ENCODE measurements around the gene RNF17.
A peak's percentile ranks its signal among the peaks of the same experiment; 100 is the strongest.

RNF17 gene

GRCh38 chr13:24893863-24894262 lies 129.9 kb downstream of the RNF17 start:
- no peaks in the 10 kb centered on the region for H3K27me3 Mint-ChIP-seq
- peaks cover 14% of the 10 kb centered on the region for H3K36me3 Mint-ChIP-seq
- H3K4me1 Mint-ChIP-seq: no peaks in the 10 kb centered on the region
- no peaks in the 10 kb centered on the region for H3K9me3 Mint-ChIP-seq
- no peak overlapping the region for H3K27ac Mint-ChIP-seq
- no peak overlapping the region for H3K4me3 Mint-ChIP-seq

GRCh38 chr13:24894277-24894971 lies 130.5 kb downstream of the RNF17 start:
- H3K4me3 Mint-ChIP-seq: no peak overlapping the region
- H3K9me3 Mint-ChIP-seq: no peaks in the 10 kb centered on the region
- peaks cover 14% of the 10 kb centered on the region for H3K36me3 Mint-ChIP-seq
- H3K4me1 Mint-ChIP-seq: no peaks in the 10 kb centered on the region
- H3K27ac Mint-ChIP-seq: no peak overlapping the region
- H3K27me3 Mint-ChIP-seq: no peaks in the 10 kb centered on the region

- H3K4me3 Mint-ChIP-seq: no peak overlapping the region
Observed at GRCh38 chr13:24894972-24895300, 131.0 kb downstream of the RNF17 start.

GRCh38 chr13:24896061-24896460 lies 132.1 kb downstream of the RNF17 start:
- H3K9me3 Mint-ChIP-seq: no peaks in the 10 kb centered on the region
- H3K4me1 Mint-ChIP-seq: no peaks in the 10 kb centered on the region
- no peak overlapping the region for H3K27ac Mint-ChIP-seq
- H3K27me3 Mint-ChIP-seq: no peaks in the 10 kb centered on the region
- H3K4me3 Mint-ChIP-seq: no peak overlapping the region
- H3K36me3 Mint-ChIP-seq: peaks cover 20% of the 10 kb centered on the region

More at GRCh38 chr13:24894972-24895300, 131.0 kb downstream of the RNF17 start:
- H3K9me3 Mint-ChIP-seq: no peaks in the 10 kb centered on the region
- no peaks in the 10 kb centered on the region for H3K4me1 Mint-ChIP-seq
- H3K36me3 Mint-ChIP-seq: peaks cover 16% of the 10 kb centered on the region
- H3K27ac Mint-ChIP-seq: no peak overlapping the region
- no peaks in the 10 kb centered on the region for H3K27me3 Mint-ChIP-seq

GRCh38 chr13:24897293-24897692 lies 133.3 kb downstream of the RNF17 start:
- Mint-ChIP-seq H3K36me3 (peaks cover 14% of the 10 kb centered on the region), H3K27me3 (no peaks in the 10 kb centered on the region), H3K4me1 (no peaks in the 10 kb centered on the region), H3K27ac (no peak overlapping the region), H3K4me3 (no peak overlapping the region), H3K9me3 (no peaks in the 10 kb centered on the region)

GRCh38 chr13:24899601-24900000 lies 135.6 kb downstream of the RNF17 start:
- Mint-ChIP-seq H3K27ac (no peak overlapping the region), H3K9me3 (no peaks in the 10 kb centered on the region), H3K4me1 (no peaks in the 10 kb centered on the region), H3K27me3 (no peaks in the 10 kb centered on the region), H3K36me3 (peaks cover 9% of the 10 kb centered on the region), H3K4me3 (no peak overlapping the region)

GRCh38 chr13:24900507-24900906 lies 136.5 kb downstream of the RNF17 start:
- H3K27me3 Mint-ChIP-seq: no peaks in the 10 kb centered on the region
- no peaks in the 10 kb centered on the region for H3K4me1 Mint-ChIP-seq
- no peaks in the 10 kb centered on the region for H3K9me3 Mint-ChIP-seq
- H3K27ac Mint-ChIP-seq: peak overlapping the region; percentile 30
- H3K4me3 Mint-ChIP-seq: no peak overlapping the region
- peaks cover 13% of the 10 kb centered on the region for H3K36me3 Mint-ChIP-seq

- Mint-ChIP-seq H3K27ac (no peak overlapping the region), H3K9me3 (no peaks in the 10 kb centered on the region), H3K36me3 (peaks cover 13% of the 10 kb centered on the region), H3K4me1 (no peaks in the 10 kb centered on the region), H3K27me3 (no peaks in the 10 kb centered on the region), H3K4me3 (no peak overlapping the region)
Observed at GRCh38 chr13:24905242-24905641, 141.3 kb downstream of the RNF17 start.

- H3K27ac Mint-ChIP-seq: no peak overlapping the region
- no peaks in the 10 kb centered on the region for H3K27me3 Mint-ChIP-seq
- H3K9me3 Mint-ChIP-seq: no peaks in the 10 kb centered on the region
- no peaks in the 10 kb centered on the region for H3K4me1 Mint-ChIP-seq
- peaks cover 11% of the 10 kb centered on the region for H3K36me3 Mint-ChIP-seq
- H3K4me3 Mint-ChIP-seq: no peak overlapping the region
Observed at GRCh38 chr13:24906268-24906667, 142.3 kb downstream of the RNF17 start.

GRCh38 chr13:24910502-24911132 lies 146.6 kb downstream of the RNF17 start:
- Mint-ChIP-seq H3K9me3 (no peaks in the 10 kb centered on the region), H3K4me1 (no peaks in the 10 kb centered on the region), H3K27me3 (no peaks in the 10 kb centered on the region), H3K27ac (no peak overlapping the region), H3K4me3 (no peak overlapping the region), H3K36me3 (peaks cover 6% of the 10 kb centered on the region)

GRCh38 chr13:24911133-24911908 lies 147.4 kb downstream of the RNF17 start:
- no peaks in the 10 kb centered on the region for H3K4me1 Mint-ChIP-seq
- H3K36me3 Mint-ChIP-seq: peaks cover 2% of the 10 kb centered on the region
- no peak overlapping the region for H3K4me3 Mint-ChIP-seq
- H3K27me3 Mint-ChIP-seq: no peaks in the 10 kb centered on the region
- H3K9me3 Mint-ChIP-seq: no peaks in the 10 kb centered on the region
- no peak overlapping the region for H3K27ac Mint-ChIP-seq

- Mint-ChIP-seq H3K27me3 (no peaks in the 10 kb centered on the region), H3K9me3 (no peaks in the 10 kb centered on the region), H3K36me3 (peaks cover 2% of the 10 kb centered on the region), H3K27ac (no peak overlapping the region), H3K4me1 (no peaks in the 10 kb centered on the region), H3K4me3 (no peak overlapping the region)
Observed at GRCh38 chr13:24916464-24916863, 152.5 kb downstream of the RNF17 start.

- Mint-ChIP-seq H3K27ac (no peak overlapping the region), H3K27me3 (no peaks in the 10 kb centered on the region), H3K4me3 (peak overlapping the region; percentile 67)
Observed at GRCh38 chr13:24921003-24921402, 157.0 kb downstream of the RNF17 start.

GRCh38 chr13:24921881-24922280 lies 157.9 kb downstream of the RNF17 start:
- H3K27ac Mint-ChIP-seq: no peak overlapping the region
- peaks cover 20% of the 10 kb centered on the region for H3K4me1 Mint-ChIP-seq
- peak overlapping the region; percentile 98 for H3K4me3 Mint-ChIP-seq
- H3K36me3 Mint-ChIP-seq: no peaks in the 10 kb centered on the region
- H3K27me3 Mint-ChIP-seq: no peaks in the 10 kb centered on the region
- no peaks in the 10 kb centered on the region for H3K9me3 Mint-ChIP-seq

More at GRCh38 chr13:24921003-24921402, 157.0 kb downstream of the RNF17 start:
- Mint-ChIP-seq H3K9me3 (no peaks in the 10 kb centered on the region), H3K36me3 (no peaks in the 10 kb centered on the region), H3K4me1 (peaks cover 20% of the 10 kb centered on the region)

- Mint-ChIP-seq H3K4me1 (peaks cover 20% of the 10 kb centered on the region), H3K27me3 (no peaks in the 10 kb centered on the region), H3K9me3 (no peaks in the 10 kb centered on the region), H3K4me3 (peak overlapping the region; percentile 98), H3K36me3 (no peaks in the 10 kb centered on the region), H3K27ac (peak overlapping the region; percentile 93)
Observed at GRCh38 chr13:24922387-24922744, 158.4 kb downstream of the RNF17 start.
